ENCODE data around the gene HSCB. TPM values are rescaled to one million over a fixed set of nuclear protein-coding genes. Genes with fewer than 3 reads are reported as not detected.
"Not testable (repeated sequence)": the region's sequence is repeated elsewhere in the genome, so short reads cannot be mapped to it uniquely, and the experiment has no call there.

HSCB gene
- total and polyA plus RNA-seq, 2 donors (not counting 1 experiment from before 2014, with no cell fraction given): 17.7 to 26.6 TPM

GRCh38 chr22:28742562-28742962, 723 bp downstream of the HSCB start:
- H3K27me3 ChIP-seq (ENCODE audit: control insufficient read depth, insufficient read depth, low read length): no peaks in the 10 kb centered on the region
- H3K4me3 ChIP-seq (replicated peaks in 1 of 4; ENCODE audit: control extremely low read depth in 1 of 4, insufficient read depth in 1 of 4, low read depth in 3 of 4, low read length in 4 of 4): peak overlapping the region; percentile 63 to 94 (median 86)
- no peak for DNase-seq (ENCODE audit: low read depth in 2 of 2)
- peak overlapping the region; percentile 73 for H3K4me2 ChIP-seq (ENCODE audit: extremely low read depth, insufficient read depth, low read length)
- H3K9me3 ChIP-seq (ENCODE audit: control insufficient read depth, insufficient read depth, low read depth, low read length): no peaks in the 10 kb centered on the region
- no peaks in the 10 kb centered on the region for H3K36me3 ChIP-seq (ENCODE audit: control insufficient read depth, insufficient read depth, low read length)
- H3K4me1 ChIP-seq (ENCODE audit: control insufficient read depth, extremely low read depth, insufficient read depth, low read length): no peaks in the 10 kb centered on the region
- peaks cover 10% of the 10 kb centered on the region for H3K79me2 ChIP-seq (ENCODE audit: control insufficient read depth, insufficient read depth, low read length)
- H3K27ac ChIP-seq (ENCODE audit: insufficient read depth, low read length): peak overlapping the region; percentile 87
- H3K9ac ChIP-seq (ENCODE audit: insufficient read depth, low read length): peak overlapping the region; percentile 81
- H2AFZ ChIP-seq (ENCODE audit: low read length): peak overlapping the region; percentile 64
- TF ChIP-seq, protein P1, sequence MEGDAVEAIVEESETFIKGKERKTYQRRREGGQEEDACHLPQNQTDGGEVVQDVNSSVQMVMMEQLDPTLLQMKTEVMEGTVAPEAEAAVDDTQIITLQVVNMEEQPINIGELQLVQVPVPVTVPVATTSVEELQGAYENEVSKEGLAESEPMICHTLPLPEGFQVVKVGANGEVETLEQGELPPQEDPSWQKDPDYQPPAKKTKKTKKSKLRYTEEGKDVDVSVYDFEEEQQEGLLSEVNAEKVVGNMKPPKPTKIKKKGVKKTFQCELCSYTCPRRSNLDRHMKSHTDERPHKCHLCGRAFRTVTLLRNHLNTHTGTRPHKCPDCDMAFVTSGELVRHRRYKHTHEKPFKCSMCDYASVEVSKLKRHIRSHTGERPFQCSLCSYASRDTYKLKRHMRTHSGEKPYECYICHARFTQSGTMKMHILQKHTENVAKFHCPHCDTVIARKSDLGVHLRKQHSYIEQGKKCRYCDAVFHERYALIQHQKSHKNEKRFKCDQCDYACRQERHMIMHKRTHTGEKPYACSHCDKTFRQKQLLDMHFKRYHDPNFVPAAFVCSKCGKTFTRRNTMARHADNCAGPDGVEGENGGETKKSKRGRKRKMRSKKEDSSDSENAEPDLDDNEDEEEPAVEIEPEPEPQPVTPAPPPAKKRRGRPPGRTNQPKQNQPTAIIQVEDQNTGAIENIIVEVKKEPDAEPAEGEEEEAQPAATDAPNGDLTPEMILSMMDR (conservative IDR thresholded peaks at IDR 0.05 in 1 of 2, IDR thresholded peaks at IDR 0.05 in 1 of 2; ENCODE audit: low read depth in 1 of 2, low read length in 2 of 2): no peak
- TF ChIP-seq EZH2 (IDR thresholded peaks at IDR 0.05; ENCODE audit: low read length, missing control alignments): no peak
- H4K20me1 ChIP-seq (ENCODE audit: control insufficient read depth, extremely low read depth, insufficient read depth, low read length): no peaks in the 10 kb centered on the region

DNA sequence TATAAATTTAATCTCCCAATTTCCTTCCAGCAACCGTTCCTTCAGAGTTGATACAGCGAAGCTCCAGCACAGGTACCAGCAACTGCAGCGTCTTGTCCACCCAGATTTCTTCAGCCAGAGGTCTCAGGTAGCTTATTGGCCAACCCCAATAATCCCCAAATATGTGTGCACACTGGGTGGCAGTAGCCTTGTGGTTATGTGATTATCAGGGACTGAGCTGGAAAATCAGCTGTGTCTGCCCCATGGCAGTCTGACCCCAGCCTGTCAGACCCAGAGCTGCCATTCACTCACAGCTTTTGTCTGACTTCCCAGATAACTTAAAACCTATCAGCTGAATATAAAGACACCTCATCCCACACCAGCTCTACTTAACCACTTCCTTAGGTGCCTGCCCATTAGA, 2.0 kb downstream of the HSCB start:
- Histone ChIP-seq H3K36me3 (ENCODE audit: control insufficient read depth, insufficient read depth, low read length) (no peaks in the 10 kb centered on the region), H3K27ac (ENCODE audit: insufficient read depth, low read length) (no peak overlapping the region), H3K27me3 (ENCODE audit: control insufficient read depth, insufficient read depth, low read length) (no peaks in the 10 kb centered on the region), H3K9me3 (ENCODE audit: control insufficient read depth, insufficient read depth, low read depth, low read length) (no peaks in the 10 kb centered on the region), H3K4me3 (replicated peaks in 1 of 4; ENCODE audit: control extremely low read depth in 1 of 4, insufficient read depth in 1 of 4, low read depth in 3 of 4, low read length in 4 of 4) (no peak overlapping the region), H4K20me1 (ENCODE audit: control insufficient read depth, extremely low read depth, insufficient read depth, low read length) (no peaks in the 10 kb centered on the region), H3K9ac (ENCODE audit: insufficient read depth, low read length) (no peak overlapping the region), H3K4me1 (ENCODE audit: control insufficient read depth, extremely low read depth, insufficient read depth, low read length) (no peaks in the 10 kb centered on the region), H3K79me2 (ENCODE audit: control insufficient read depth, insufficient read depth, low read length) (peaks cover 8% of the 10 kb centered on the region), H2AFZ (ENCODE audit: low read length) (no peak overlapping the region), H3K4me2 (ENCODE audit: extremely low read depth, insufficient read depth, low read length) (no peak overlapping the region)
- no peak for DNase-seq (ENCODE audit: low read depth in 2 of 2)
- TF ChIP-seq, protein P1 (conservative IDR thresholded peaks at IDR 0.05 in 1 of 2, IDR thresholded peaks at IDR 0.05 in 1 of 2; ENCODE audit: low read depth in 1 of 2, low read length in 2 of 2): no peak
- no peak for TF ChIP-seq EZH2 (IDR thresholded peaks at IDR 0.05; ENCODE audit: low read length, missing control alignments)

DNA sequence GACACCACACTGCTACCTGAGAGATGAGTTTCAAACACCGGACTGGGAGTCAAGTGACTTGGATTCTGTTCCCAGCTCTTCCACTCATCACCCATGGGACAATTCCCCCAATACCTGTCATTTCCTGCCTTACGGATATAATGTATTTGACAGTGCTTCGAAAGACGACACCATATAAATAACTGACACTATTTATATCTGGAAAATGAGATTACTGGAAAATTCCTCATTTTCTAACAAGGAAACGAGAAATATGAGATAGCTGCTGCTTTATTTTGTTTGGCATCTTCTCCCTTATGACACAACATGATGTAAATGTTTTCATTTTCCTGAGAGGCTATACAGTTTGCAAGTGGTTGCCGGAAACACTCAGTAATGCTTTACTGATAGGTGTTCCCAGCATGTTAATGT, 8.6 kb downstream of the HSCB start:
- TF ChIP-seq EZH2 (IDR thresholded peaks at IDR 0.05; ENCODE audit: low read length, missing control alignments): no peak
- TF ChIP-seq, protein P1 (conservative IDR thresholded peaks at IDR 0.05 in 1 of 2, IDR thresholded peaks at IDR 0.05 in 1 of 2; ENCODE audit: low read depth in 1 of 2, low read length in 2 of 2): no peak
- Histone ChIP-seq H2AFZ (ENCODE audit: low read length) (no peak overlapping the region), H3K36me3 (ENCODE audit: control insufficient read depth, insufficient read depth, low read length) (no peaks in the 10 kb centered on the region), H3K4me3 (replicated peaks in 1 of 4; ENCODE audit: control extremely low read depth in 1 of 4, insufficient read depth in 1 of 4, low read depth in 3 of 4, low read length in 4 of 4) (peak overlapping the region in 1 of 4 experiments; percentile 23), H3K79me2 (ENCODE audit: control insufficient read depth, insufficient read depth, low read length) (no peaks in the 10 kb centered on the region), H3K9me3 (ENCODE audit: control insufficient read depth, insufficient read depth, low read depth, low read length) (no peaks in the 10 kb centered on the region), H3K27me3 (ENCODE audit: control insufficient read depth, insufficient read depth, low read length) (no peaks in the 10 kb centered on the region), H3K4me1 (ENCODE audit: control insufficient read depth, extremely low read depth, insufficient read depth, low read length) (no peaks in the 10 kb centered on the region), H3K27ac (ENCODE audit: insufficient read depth, low read length) (peak overlapping the region; percentile 22), H3K9ac (ENCODE audit: insufficient read depth, low read length) (no peak overlapping the region), H3K4me2 (ENCODE audit: extremely low read depth, insufficient read depth, low read length) (peak overlapping the region; percentile 51), H4K20me1 (ENCODE audit: control insufficient read depth, extremely low read depth, insufficient read depth, low read length) (no peaks in the 10 kb centered on the region)
- DNase-seq (ENCODE audit: low read depth in 2 of 2): peak; percentile 84 to 87

GRCh38 chr22:28754512-28754911, 12.7 kb downstream of the HSCB start:
- H3K4me3 ChIP-seq (replicated peaks in 1 of 4; ENCODE audit: control extremely low read depth in 1 of 4, insufficient read depth in 1 of 4, low read depth in 3 of 4, low read length in 4 of 4); H3K27ac ChIP-seq (ENCODE audit: insufficient read depth, low read length): not testable (repeated sequence)

More at GRCh38 chr22:28754512-28754911, 12.7 kb downstream of the HSCB start:
- H4K20me1 ChIP-seq (ENCODE audit: control insufficient read depth, extremely low read depth, insufficient read depth, low read length); H3K9me3 ChIP-seq (ENCODE audit: control insufficient read depth, insufficient read depth, low read depth, low read length); H2AFZ ChIP-seq (ENCODE audit: low read length); H3K36me3 ChIP-seq (ENCODE audit: control insufficient read depth, insufficient read depth, low read length); H3K4me1 ChIP-seq (ENCODE audit: control insufficient read depth, extremely low read depth, insufficient read depth, low read length); H3K9ac ChIP-seq (ENCODE audit: insufficient read depth, low read length); DNase-seq (ENCODE audit: low read depth in 2 of 2); H3K27me3 ChIP-seq (ENCODE audit: control insufficient read depth, insufficient read depth, low read length); H3K79me2 ChIP-seq (ENCODE audit: control insufficient read depth, insufficient read depth, low read length); H3K4me2 ChIP-seq (ENCODE audit: extremely low read depth, insufficient read depth, low read length): not testable (repeated sequence)

Measured in fibroblast of lung (primary cell).